Left kidney (tissue), 2 donors: ENCODE data around the gene SCN8A. TPM values are rescaled to one million over a fixed set of nuclear protein-coding genes. Genes with fewer than 3 reads are reported as not detected.

Source experiments
- DNase-seq: peaks from one replicate; pipeline ENCODE4 v3.0.0-alpha.2; 2013
- polyA plus RNA-seq: library from polyadenylated mRNA; unstranded; fragments of 120-200 nt; gene quantifications from one replicate; pipeline ENCODE4 v1.2.1, GENCODE V29; 2013; ENCODE audit not compliant: insufficient read length

The SCN8A gene
- polyA plus RNA-seq, 1 donor: 3.4 TPM

GRCh38 chr12:51669996-51670395, 79.0 kb downstream of the SCN8A start:
- no peak for DNase-seq

DNA sequence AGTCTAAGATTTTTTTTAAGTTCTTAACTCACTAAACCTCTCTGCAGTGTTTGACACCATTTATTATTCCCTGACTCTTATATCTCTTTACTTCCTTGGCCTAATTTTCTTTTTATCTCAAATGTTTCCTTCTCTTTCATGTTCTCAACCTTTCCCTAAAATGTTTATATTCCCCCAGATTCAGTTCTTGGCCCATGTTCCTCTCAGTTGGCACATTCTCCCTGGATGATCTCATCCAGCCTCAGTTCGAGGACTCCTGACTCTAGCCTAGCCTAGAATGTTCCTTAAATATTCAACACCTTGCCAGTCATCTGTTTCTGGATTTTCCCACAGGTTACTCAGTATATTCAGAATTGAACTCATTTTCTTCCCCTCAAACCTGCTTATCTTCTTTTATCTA, 81.3 kb downstream of the SCN8A start:
- DNase-seq: no peak

- no peak for DNase-seq
Measured at GRCh38 chr12:51675071-51675803, 84.2 kb downstream of the SCN8A start.

- no peak for DNase-seq
Measured at GRCh38 chr12:51676875-51677274, 85.8 kb downstream of the SCN8A start.

GRCh38 chr12:51677284-51677968, 86.4 kb downstream of the SCN8A start:
- no peak for DNase-seq

DNA sequence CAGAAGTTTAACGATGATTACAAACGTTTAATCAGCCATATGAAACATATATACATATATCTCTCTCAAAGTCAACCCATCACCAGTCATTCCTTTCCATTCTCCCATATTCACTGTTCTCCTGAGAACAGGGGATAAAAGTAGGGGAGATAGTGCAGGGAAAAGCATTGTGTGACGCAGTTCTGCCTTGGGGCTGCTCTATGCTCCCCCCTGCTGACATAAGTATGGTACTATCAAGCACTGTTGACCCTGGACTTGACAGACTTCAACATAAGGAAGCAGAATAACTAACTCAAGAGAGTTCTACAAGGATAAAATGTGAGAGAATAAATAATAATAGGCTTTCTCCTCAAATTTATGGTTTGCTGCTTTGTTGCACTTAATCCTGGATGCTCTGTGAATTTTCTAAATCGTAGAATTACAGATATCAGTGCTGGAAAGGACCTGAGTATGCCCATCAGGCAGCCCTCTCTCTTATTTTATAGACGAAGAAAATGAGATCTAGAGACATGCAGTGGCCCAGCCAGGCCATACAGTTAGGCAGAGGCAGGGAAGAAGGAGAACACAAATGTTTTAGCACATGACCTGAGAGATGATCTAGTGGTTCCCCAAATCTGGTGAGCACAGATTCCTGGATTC, 87.2 kb downstream of the SCN8A start:
- DNase-seq: peak; percentile 30

DNA sequence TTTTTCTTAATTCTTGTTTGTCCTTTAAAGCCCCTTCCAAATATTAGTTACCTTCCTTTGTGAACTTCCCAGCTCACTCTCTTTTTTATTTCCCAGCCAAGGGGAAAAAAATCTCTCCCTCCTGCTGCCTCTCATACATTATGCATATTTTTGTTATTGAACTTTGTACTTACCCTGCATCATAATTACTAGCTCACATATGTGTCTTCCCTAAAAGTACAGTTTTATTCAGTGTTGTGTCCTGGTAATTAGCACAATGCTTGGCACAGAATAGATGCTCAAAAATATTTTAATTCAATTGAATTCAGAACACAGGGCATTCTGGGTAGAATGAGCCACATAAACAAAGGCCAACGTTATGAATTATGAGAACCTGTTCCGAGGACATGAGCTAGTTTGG, 91.9 kb downstream of the SCN8A start:
- DNase-seq: no peak

- DNase-seq: no peak
Measured at GRCh38 chr12:51683763-51684357, 92.8 kb downstream of the SCN8A start.

- DNase-seq: no peak
Measured at GRCh38 chr12:51686727-51687126, 95.7 kb downstream of the SCN8A start.

DNA sequence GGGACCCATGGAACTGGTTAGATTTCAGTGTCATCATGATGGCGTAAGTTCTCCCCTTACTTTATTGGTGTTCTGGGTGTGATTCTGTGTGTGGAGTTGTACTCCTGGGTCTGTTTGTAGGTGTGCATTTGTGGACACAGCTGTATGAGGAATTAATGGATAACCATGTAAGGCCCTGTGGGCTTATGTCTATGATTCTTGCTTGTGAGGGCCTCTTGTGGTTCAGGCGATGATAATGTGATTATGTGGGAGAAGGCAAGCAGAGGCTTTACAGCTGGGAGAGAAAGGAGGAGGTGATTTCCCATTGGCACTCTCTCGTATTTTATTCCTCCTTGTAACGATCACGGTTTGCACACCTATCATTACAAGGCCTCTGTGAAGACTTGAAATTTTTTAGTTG, 96.1 kb downstream of the SCN8A start:
- DNase-seq: no peak

- DNase-seq: no peak
Measured at GRCh38 chr12:51687614-51688013, 96.6 kb downstream of the SCN8A start.

- DNase-seq: no peak
Measured at GRCh38 chr12:51689983-51690382, 99.0 kb downstream of the SCN8A start.

DNA sequence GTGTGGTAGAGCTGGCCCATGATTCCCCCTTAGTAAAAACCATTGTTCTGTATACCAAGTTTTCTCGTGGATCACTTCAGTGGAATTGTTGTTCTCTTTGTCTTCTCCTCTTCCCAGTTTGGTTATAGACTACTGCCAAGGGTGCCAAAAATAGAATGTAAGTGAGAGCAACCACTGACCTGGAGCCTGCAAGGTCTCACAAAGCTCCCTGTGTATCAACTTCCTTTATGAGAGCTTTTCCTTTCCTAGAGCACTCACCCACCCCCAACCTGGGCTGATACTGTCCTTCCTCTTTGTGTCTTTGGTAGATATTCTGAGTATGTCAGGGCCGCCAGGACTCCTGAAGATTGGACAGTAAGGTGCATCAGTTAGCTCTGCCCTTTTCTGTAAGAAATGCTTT, 101.0 kb downstream of the SCN8A start:
- DNase-seq: no peak

DNA sequence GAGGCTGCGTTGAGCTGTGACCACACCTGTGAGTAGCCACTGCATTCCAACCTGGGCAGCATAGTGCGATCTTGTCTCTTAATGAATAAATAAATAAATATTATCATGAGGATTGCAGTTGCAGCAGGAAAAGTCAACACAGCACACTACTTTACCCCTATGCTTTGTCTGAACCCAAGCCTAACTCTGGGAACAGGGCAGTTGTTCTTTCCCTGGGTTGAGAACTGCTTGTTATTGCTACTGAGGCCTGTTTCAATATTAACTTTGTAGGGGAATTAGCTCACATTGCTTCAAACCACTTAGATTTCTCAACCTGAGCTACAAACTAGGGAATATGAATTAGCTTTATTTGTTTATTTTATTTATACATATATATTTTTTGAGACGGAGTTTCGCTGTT, 102.5 kb downstream of the SCN8A start:
- no peak for DNase-seq

- DNase-seq: no peak
Measured at GRCh38 chr12:51694146-51694545, 103.1 kb downstream of the SCN8A start.

GRCh38 chr12:51695241-51696010, 104.4 kb downstream of the SCN8A start:
- no peak for DNase-seq

- no peak for DNase-seq
Measured at GRCh38 chr12:51699219-51699618, 108.2 kb downstream of the SCN8A start.

GRCh38 chr12:51700887-51701286, 109.9 kb downstream of the SCN8A start:
- no peak for DNase-seq

DNA sequence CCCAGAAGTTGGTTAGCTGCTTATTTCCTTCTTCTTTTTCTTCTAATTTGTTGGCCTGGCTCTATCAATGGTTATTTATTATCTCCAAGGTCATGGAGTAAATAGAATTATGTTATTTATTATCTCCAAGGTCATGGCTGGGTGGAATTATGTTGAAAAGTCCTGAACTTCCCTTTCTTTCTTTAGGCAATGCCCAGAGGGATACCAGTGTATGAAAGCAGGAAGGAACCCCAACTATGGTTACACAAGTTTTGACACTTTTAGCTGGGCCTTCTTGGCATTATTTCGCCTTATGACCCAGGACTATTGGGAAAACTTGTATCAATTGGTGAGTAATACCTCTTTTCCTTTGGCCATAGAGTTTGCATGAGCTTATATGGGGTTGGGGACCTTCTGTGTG, 111.6 kb downstream of the SCN8A start:
- DNase-seq: no peak

DNA sequence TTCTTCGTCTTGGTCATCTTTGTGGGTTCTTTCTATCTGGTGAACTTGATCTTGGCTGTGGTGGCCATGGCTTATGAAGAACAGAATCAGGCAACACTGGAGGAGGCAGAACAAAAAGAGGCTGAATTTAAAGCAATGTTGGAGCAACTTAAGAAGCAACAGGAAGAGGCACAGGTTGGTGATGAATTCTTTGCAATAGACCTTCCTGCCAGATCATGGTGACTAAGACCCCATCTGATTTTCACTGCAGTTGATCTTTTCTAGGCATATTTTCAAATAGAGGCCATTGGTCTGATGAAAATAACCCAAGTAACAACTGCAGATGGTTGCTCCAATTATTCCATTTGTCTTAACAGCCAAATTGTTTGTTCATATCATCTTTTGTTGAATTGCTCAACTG, 114.4 kb downstream of the SCN8A start:
- DNase-seq: no peak

DNA sequence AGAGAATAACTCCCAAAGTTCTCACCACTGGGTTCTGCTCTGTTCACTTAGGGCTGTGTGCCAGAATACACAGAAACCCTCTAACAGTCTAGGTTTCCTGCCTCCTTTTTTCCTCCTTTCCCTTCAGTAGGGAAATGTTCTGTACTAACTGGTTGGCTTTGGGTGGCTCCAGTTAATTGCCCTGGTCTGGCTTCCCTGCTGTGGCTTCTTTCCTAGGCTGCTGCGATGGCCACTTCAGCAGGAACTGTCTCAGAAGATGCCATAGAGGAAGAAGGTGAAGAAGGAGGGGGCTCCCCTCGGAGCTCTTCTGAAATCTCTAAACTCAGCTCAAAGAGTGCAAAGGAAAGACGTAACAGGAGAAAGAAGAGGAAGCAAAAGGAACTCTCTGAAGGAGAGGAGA, 115.2 kb downstream of the SCN8A start:
- no peak for DNase-seq

GRCh38 chr12:51714666-51715065, 123.6 kb downstream of the SCN8A start:
- no peak for DNase-seq
